H1 (cell line): ENCODE results near the gene FOXD4L3. TPM values are rescaled to one million over a fixed set of nuclear protein-coding genes. Genes with fewer than 3 reads are reported as not detected.
"Not testable (repeated sequence)": the region's sequence is repeated elsewhere in the genome, so short reads cannot be mapped to it uniquely, and the experiment has no call there.

Experiments
- CTCF ChIA-PET: fragments of 300-600 bp; sonication (Branson Sonifier 250); formaldehyde crosslinking; loops from one replicate; lab custom pipeline; 2021; ENCODE audit not compliant: partially characterized antibody; lab: Charles Lee
- POLR2A ChIA-PET: fragments of 300-600 bp; sonication (Branson Sonifier 250); formaldehyde crosslinking; loops from one replicate; lab custom pipeline; 2021; ENCODE audit warnings: inconsistent platforms; ENCODE audit not compliant: partially characterized antibody; lab: Charles Lee
- DNase-seq, 2 experiments: peaks; one replicate each; pipeline versions ENCODE4 v3.0.0 to v3.0.0-alpha.2; 2010 to 2022; ENCODE audit warnings: low spot score in 2 of 2, low read depth in 1 of 2, mixed read lengths in 1 of 2
- FAIRE-seq: peaks from 2 replicates; lab custom pipeline; 2011; peaks lifted over from hg19 to GRCh38; lab: Jason Lieb, UNC
- H2AFZ ChIP-seq: 2 replicates; pipeline ENCODE4 v1.8.1; 2012; ENCODE audit warnings: low read length, inconsistent platforms
- H2AK5ac ChIP-seq: 2 replicates; pipeline ENCODE4 v1.6.1; 2013; ENCODE audit warnings: low read depth, low read length
- H2BK120ac ChIP-seq: replicated peaks from 2 replicates; pipeline ENCODE3; 2013; ENCODE audit warnings: low read depth, low read length, inconsistent platforms
- H2BK12ac ChIP-seq: 2 replicates; pipeline ENCODE4 v1.6.1; 2013; ENCODE audit warnings: low read depth, low read length
- H2BK15ac ChIP-seq: 2 replicates; pipeline ENCODE4 v1.6.1; 2013; ENCODE audit warnings: low read length
- H2BK20ac ChIP-seq: 2 replicates; pipeline ENCODE4 v1.6.1; 2013; ENCODE audit warnings: low read length
- H2BK5ac ChIP-seq: 2 replicates; pipeline ENCODE4 v1.6.1; 2013; ENCODE audit warnings: low read depth, low read length
- H3K14ac ChIP-seq: 2 replicates; pipeline ENCODE4 v1.6.1; 2013; ENCODE audit warnings: inconsistent platforms; ENCODE audit not compliant: insufficient read length
- H3K18ac ChIP-seq: 2 replicates; pipeline ENCODE4 v1.6.1; 2013; ENCODE audit warnings: low read length; ENCODE audit errors: extremely low read depth
- H3K23ac ChIP-seq: 2 replicates; pipeline ENCODE4 v1.6.1; 2013; ENCODE audit warnings: inconsistent platforms; ENCODE audit not compliant: insufficient read length
- H3K23me2 ChIP-seq: 2 replicates; pipeline ENCODE4 v1.6.1; 2013; ENCODE audit warnings: low read depth, low read length
- H3K27ac ChIP-seq: 2 replicates; pipeline ENCODE4 v1.6.1; 2011; ENCODE audit warnings: low read depth, low read length, inconsistent platforms
- H3K27me3 ChIP-seq, 4 experiments: replicated peaks in 1 of 4; 1 replicate in 1 of 4; 2 replicates in 3 of 4; pipeline versions ENCODE4 v1.6.1 to v1.8.1; 2011 to 2013; ENCODE audit warnings: low read length in 3 of 4, mild to moderate bottlenecking in 3 of 4, inconsistent platforms in 2 of 4, mixed read lengths in 2 of 4, moderate library complexity in 1 of 4; ENCODE audit not compliant: control insufficient read depth in 3 of 4, insufficient read depth in 3 of 4; ENCODE audit errors: extremely low read depth in 1 of 4
- H3K36me3 ChIP-seq, 4 experiments: 2 replicates each; pipeline versions ENCODE4 v1.6.1 to v1.8.1; 2011 to 2013; ENCODE audit warnings: mild to moderate bottlenecking in 4 of 4, low read length in 3 of 4, moderate library complexity in 2 of 4, control low read depth in 1 of 4, inconsistent platforms in 1 of 4; ENCODE audit not compliant: insufficient read depth in 4 of 4, control insufficient read depth in 2 of 4
- H3K4ac ChIP-seq: replicated peaks from 2 replicates; pipeline ENCODE3; 2013; ENCODE audit warnings: low read length, low read depth, mixed read lengths, inconsistent platforms; ENCODE audit not compliant: insufficient read length
- H3K4me1 ChIP-seq, 4 experiments: replicated peaks in 1 of 4; 1 replicate in 1 of 4; 2 replicates in 3 of 4; pipeline versions ENCODE4 v1.6.1 to v1.8.1; 2011 to 2013; ENCODE audit warnings: low read length in 3 of 4, inconsistent platforms in 2 of 4, mixed read lengths in 1 of 4; ENCODE audit not compliant: insufficient read depth in 4 of 4, control insufficient read depth in 3 of 4
- H3K4me2 ChIP-seq, 2 experiments: 2 replicates each; pipeline versions ENCODE4 v1.6.1 to v1.8.1; 2011 to 2013; ENCODE audit warnings: low read depth in 2 of 2, low read length in 2 of 2, control low read depth in 1 of 2, inconsistent platforms in 1 of 2, mild to moderate bottlenecking in 1 of 2; ENCODE audit not compliant: insufficient read depth in 1 of 2
- H3K4me3 ChIP-seq, 4 experiments: fragments of 200-600, 300-600 bp in 1 of 4; sonication (generic), shearing (Covaris generic), sonication (Bioruptor Twin) in 1 of 4; 2 replicates each; pipeline versions ENCODE4 v1.5.1 to v1.8.1; 2011 to 2016; ENCODE audit warnings: low read length in 4 of 4, low read depth in 3 of 4, control low read depth in 2 of 4, inconsistent platforms in 2 of 4, mild to moderate bottlenecking in 2 of 4, mixed read lengths in 1 of 4, moderate library complexity in 1 of 4; ENCODE audit not compliant: insufficient read depth in 2 of 4; ENCODE audit errors: extremely low read depth in 1 of 4
- H3K56ac ChIP-seq: replicated peaks from 2 replicates; pipeline ENCODE3; 2013; ENCODE audit warnings: low read depth, mild to moderate bottlenecking, mixed read lengths, low read length, inconsistent platforms; ENCODE audit not compliant: insufficient read length
- H3K79me1 ChIP-seq: 2 replicates; pipeline ENCODE4 v1.6.1; 2013; ENCODE audit warnings: low read depth, low read length, control low read depth
- H3K79me2 ChIP-seq, 2 experiments: 2 replicates each; pipeline versions ENCODE4 v1.6.1 to v1.8.1; 2012 to 2013; ENCODE audit warnings: low read length in 2 of 2, mild to moderate bottlenecking in 2 of 2, inconsistent platforms in 1 of 2; ENCODE audit not compliant: insufficient read depth in 2 of 2, control insufficient read depth in 1 of 2
- H3K9ac ChIP-seq, 4 experiments: replicated peaks in 1 of 4; 1 replicate in 1 of 4; 2 replicates in 3 of 4; pipeline versions ENCODE4 v1.6.1 to v1.8.1; 2011 to 2013; ENCODE audit warnings: low read depth in 3 of 4, low read length in 3 of 4, control low read depth in 2 of 4, mild to moderate bottlenecking in 2 of 4, moderate library complexity in 2 of 4, inconsistent platforms in 1 of 4; ENCODE audit errors: extremely low read depth in 1 of 4
- H3K9me3 ChIP-seq, 2 experiments: 2 replicates each; pipeline versions ENCODE4 v1.6.1 to v1.8.1; 2012 to 2013; ENCODE audit warnings: mild to moderate bottlenecking in 2 of 2, moderate library complexity in 2 of 2, control low read depth in 1 of 2, inconsistent platforms in 1 of 2, low read depth in 1 of 2, low read length in 1 of 2, mixed read lengths in 1 of 2; ENCODE audit not compliant: insufficient read depth in 2 of 2
- H4K20me1 ChIP-seq, 2 experiments: replicated peaks in 1 of 2; 2 replicates each; pipeline versions ENCODE3 to v1.8.1; 2011 to 2013; ENCODE audit warnings: inconsistent platforms in 2 of 2, low read length in 2 of 2, mild to moderate bottlenecking in 1 of 2; ENCODE audit not compliant: insufficient read depth in 2 of 2, control insufficient read depth in 1 of 2
- H4K5ac ChIP-seq: 2 replicates; pipeline ENCODE4 v1.6.1; 2013; ENCODE audit warnings: low read length, low read depth, mixed read lengths, inconsistent platforms; ENCODE audit not compliant: insufficient read length
- H4K8ac ChIP-seq: 2 replicates; pipeline ENCODE4 v1.8.0; 2013; ENCODE audit warnings: mild to moderate bottlenecking, moderate library complexity, low read length, inconsistent platforms; ENCODE audit not compliant: insufficient read depth; ENCODE audit errors: extremely low read depth
- H4K91ac ChIP-seq: replicated peaks from 2 replicates; pipeline ENCODE3; 2013; ENCODE audit warnings: low read length, mixed read lengths, inconsistent platforms; ENCODE audit not compliant: insufficient read length
- SUZ12 ChIP-seq: fragments of 200-600 bp; sonication (generic); IDR thresholded peaks from 2 replicates; pipeline ENCODE4 v1.6.1; 2012; ENCODE audit warnings: mild to moderate bottlenecking, inconsistent platforms, low read length, moderate library complexity, mixed read lengths
- WGBS, 2 experiments: shearing (Covaris generic) in 1 of 2; methylation state at CpG; one replicate each; pipeline versions ENCODE4 v1.1.6 to v1.1.7; 2013 to 2015; ENCODE audit warnings: low lambda C conversion rate in 2 of 2, mixed read lengths in 2 of 2, inconsistent platforms in 1 of 2, low coverage in 1 of 2, missing lambda C conversion rate in 1 of 2; ENCODE audit not compliant: insufficient replicate concordance in 2 of 2, insufficient coverage in 1 of 2, insufficient read length in 1 of 2; ENCODE audit errors: extremely low coverage in 1 of 2, missing lambda C conversion rate in 1 of 2; 5-methylcytosine and 5-hydroxymethylcytosine counted together
- polyA plus RNA-seq, 7 experiments: library from polyadenylated mRNA; depleted of rRNA in 3 of 7; stranded (reverse) in 5 of 7; unstranded in 2 of 7; fragments of >200 nt in 5 of 7; fragments of 200-250 nt in 2 of 7; gene quantifications; 1 replicate in 5 of 7; 2 replicates in 1 of 7; 4 replicates in 1 of 7; pipeline versions ENCODE4 v1.2.1 to v1.2.3, GENCODE V29; 2011 to 2013; ENCODE audit warnings: missing spikeins in 2 of 7, mixed read lengths in 2 of 7
- total RNA-seq: library from RNA; stranded (reverse); fragmentation: NEBNext Ultra II Directional; extraction: Animal tissue kit (Norgen Biotek cat#: 25700); gene quantifications from 2 replicates; pipeline ENCODE4 v1.2.1, GENCODE V29; 2021

The FOXD4L3 gene
- total and polyA plus RNA-seq, 2 of the 8 experiments (the other 6 are each of a cell fraction or from before 2014, with no cell fraction given), result not detected

GRCh38 chr9:68304212-68304611 lies 1.5 kb downstream of the FOXD4L3 start:
- H3K27ac ChIP-seq, H4K5ac ChIP-seq, H3K4me3 ChIP-seq, H3K4ac ChIP-seq, POLR2A ChIA-PET, H2AFZ ChIP-seq, H3K23ac ChIP-seq, H3K4me2 ChIP-seq, H3K9ac ChIP-seq, H3K18ac ChIP-seq, DNase-seq, FAIRE-seq, CTCF ChIA-PET, H4K8ac ChIP-seq, H2BK20ac ChIP-seq, H3K79me1 ChIP-seq, H2BK15ac ChIP-seq, H3K4me1 ChIP-seq, H4K20me1 ChIP-seq, H3K23me2 ChIP-seq, H2BK120ac ChIP-seq, H3K9me3 ChIP-seq, H2BK5ac ChIP-seq, H3K14ac ChIP-seq, H2BK12ac ChIP-seq: not testable (repeated sequence)
- TF ChIP-seq SUZ12, result 0 out of 2 replicates have a peak, but pooled peaks have one; percentile 14
- TF ChIP-seq, all 59 proteins: peak for 1; not testable (repeated sequence) for 58
- not testable (repeated sequence) for H2AK5ac ChIP-seq, H4K91ac ChIP-seq, H3K79me2 ChIP-seq, H3K36me3 ChIP-seq, H3K56ac ChIP-seq
- 6% methylated on average over 7 of the region's 21 CpGs; no CpG with 5 or more reads in 1 of the 2 experiments for WGBS, 2 experiments
- H3K27me3 ChIP-seq, result peaks cover 4 to 15% (median 7%) of the 10 kb centered on the region in 4 experiments; a peak in 6 of 7 replicates

- not testable (repeated sequence) for FAIRE-seq
These were observed 2.1 kb downstream of the FOXD4L3 start for GRCh38 chr9:68304777-68305176.

More at GRCh38 chr9:68304777-68305176, 2.1 kb downstream of the FOXD4L3 start:
- H3K4ac ChIP-seq, H3K14ac ChIP-seq, DNase-seq, H3K9me3 ChIP-seq, H4K91ac ChIP-seq, H3K23ac ChIP-seq, H3K79me1 ChIP-seq, H3K18ac ChIP-seq, CTCF ChIA-PET, H2AK5ac ChIP-seq, H4K5ac ChIP-seq, H3K4me2 ChIP-seq, H2BK120ac ChIP-seq, H3K4me1 ChIP-seq, H4K20me1 ChIP-seq, H3K4me3 ChIP-seq, H3K36me3 ChIP-seq, H2BK12ac ChIP-seq, H2AFZ ChIP-seq, H3K9ac ChIP-seq, H2BK15ac ChIP-seq, H2BK20ac ChIP-seq, H3K56ac ChIP-seq, H4K8ac ChIP-seq, H3K23me2 ChIP-seq, H2BK5ac ChIP-seq, POLR2A ChIA-PET, H3K79me2 ChIP-seq, H3K27ac ChIP-seq: not testable (repeated sequence)
- H3K27me3 ChIP-seq, result peaks cover 4 to 15% (median 7%) of the 10 kb centered on the region in 4 experiments; a peak in 6 of 7 replicates
- 38% methylated on average over 3 of the region's 4 CpGs; no CpG with 5 or more reads in 1 of the 2 experiments for WGBS, 2 experiments
